IMR-90 (cell line): ENCODE data around the gene CCDC85B. TPM values are rescaled to one million over a fixed set of nuclear protein-coding genes. Genes with fewer than 3 reads are reported as not detected.

Experiments used
- ATAC-seq: fragments of 200-7000 bp; cut with Tn5 transposase; 2 replicates; pipeline ENCODE4 v1.9.1; 2020; ENCODE audit warnings: low read depth, mild to moderate bottlenecking, moderate library complexity
- BruUV-seq: library from RNA; stranded (reverse); fragments of 400-500 nt; replicated peaks from 2 replicates; lab custom pipeline; 2021; lab: Mats Ljungman, UMichigan
- CTCF ChIA-PET: fragments of 300-600 bp; formaldehyde crosslinking; extraction: SDS; loops from one replicate; lab custom pipeline; 2021; ENCODE audit warnings: antibody characterized with exemption; lab: Yijun Ruan, JAX
- POLR2A ChIA-PET: fragments of 300-600 bp; sonication (Branson Sonifier 250); formaldehyde crosslinking; loops from one replicate; lab custom pipeline; 2022; ENCODE audit warnings: antibody characterized with exemption; ENCODE audit not compliant: unreplicated experiment; lab: Charles Lee
- DNase-seq: peaks from one replicate; pipeline ENCODE4 v3.0.0; 2013
- H2AFZ ChIP-seq: replicated peaks from 2 replicates; pipeline ENCODE3; 2013; ENCODE audit warnings: low read length, mild to moderate bottlenecking; ENCODE audit not compliant: poor library complexity
- H2AK5ac ChIP-seq: 2 replicates; pipeline ENCODE4 v1.6.1; 2013; ENCODE audit warnings: low read depth, low read length, inconsistent platforms
- H2AK9ac ChIP-seq: replicated peaks from 2 replicates; pipeline ENCODE3; 2013; ENCODE audit warnings: mild to moderate bottlenecking, low read depth, low read length, moderate library complexity; ENCODE audit not compliant: poor library complexity
- H2BK120ac ChIP-seq: 2 replicates; pipeline ENCODE4 v1.6.1; 2013; ENCODE audit warnings: low read depth, low read length, inconsistent platforms
- H2BK15ac ChIP-seq: 3 replicates; pipeline ENCODE4 v1.6.1; 2013; ENCODE audit warnings: low read depth, low read length, inconsistent platforms
- H2BK20ac ChIP-seq: 2 replicates; pipeline ENCODE4 v1.6.1; 2013; ENCODE audit warnings: low read depth, mild to moderate bottlenecking, inconsistent platforms, low read length, moderate library complexity
- H2BK5ac ChIP-seq: 2 replicates; pipeline ENCODE4 v1.6.1; 2013; ENCODE audit warnings: mild to moderate bottlenecking, low read depth, low read length, inconsistent platforms; ENCODE audit not compliant: poor library complexity, severe bottlenecking
- H3K14ac ChIP-seq: replicated peaks from 2 replicates; pipeline ENCODE4 v1.6.1; 2013; ENCODE audit warnings: low read depth, low read length, inconsistent platforms
- H3K18ac ChIP-seq: 2 replicates; pipeline ENCODE4 v1.6.1; 2013; ENCODE audit warnings: low read depth, low read length, control low read depth
- H3K23ac ChIP-seq: 2 replicates; pipeline ENCODE4 v1.6.1; 2013; ENCODE audit warnings: low read depth, low read length, inconsistent platforms
- H3K27ac ChIP-seq: 2 replicates; pipeline ENCODE4 v1.5.1; 2013; ENCODE audit warnings: mild to moderate bottlenecking, control low read depth, low read length; ENCODE audit not compliant: insufficient read depth
- H3K27me3 ChIP-seq: 2 replicates; pipeline ENCODE4 v1.6.1; 2013; ENCODE audit warnings: low read length; ENCODE audit not compliant: control insufficient read depth, insufficient read depth
- H3K36me3 ChIP-seq: 2 replicates; pipeline ENCODE4 v1.6.1; 2013; ENCODE audit warnings: low read length, mixed read lengths; ENCODE audit not compliant: control insufficient read depth, insufficient read depth
- H3K4ac ChIP-seq: 2 replicates; pipeline ENCODE4 v1.6.1; 2013; ENCODE audit warnings: low read depth, low read length, inconsistent platforms
- H3K4me1 ChIP-seq: 2 replicates; pipeline ENCODE4 v1.6.1; 2013; ENCODE audit warnings: low read length, mixed read lengths; ENCODE audit not compliant: control insufficient read depth, insufficient read depth
- H3K4me2 ChIP-seq: 2 replicates; pipeline ENCODE4 v1.6.1; 2013; ENCODE audit warnings: low read depth, mild to moderate bottlenecking, control low read depth, low read length, moderate library complexity
- H3K4me3 ChIP-seq: 2 replicates; pipeline ENCODE4 v1.5.1; 2013; ENCODE audit warnings: low read depth, mild to moderate bottlenecking, control low read depth, low read length, moderate library complexity; ENCODE audit not compliant: insufficient read depth
- H3K56ac ChIP-seq: 2 replicates; pipeline ENCODE4 v1.6.1; 2013; ENCODE audit warnings: low read length, inconsistent platforms; ENCODE audit not compliant: insufficient read depth; ENCODE audit errors: extremely low read depth
- H3K79me1 ChIP-seq, 2 experiments: 2 replicates each; pipeline ENCODE4 v1.6.1; 2013; ENCODE audit warnings: low read length in 2 of 2, inconsistent platforms in 1 of 2, low read depth in 1 of 2
- H3K9ac ChIP-seq: 2 replicates; pipeline ENCODE4 v1.6.1; 2013; ENCODE audit warnings: low read depth, low read length, control low read depth
- H3K9me1 ChIP-seq: 2 replicates; pipeline ENCODE4 v1.6.1; 2013; ENCODE audit warnings: low read length, inconsistent platforms; ENCODE audit not compliant: insufficient read depth
- H3K9me3 ChIP-seq: 2 replicates; pipeline ENCODE4 v1.6.1; 2013; ENCODE audit warnings: low read length; ENCODE audit not compliant: control insufficient read depth, insufficient read depth
- H4K20me1 ChIP-seq: 2 replicates; pipeline ENCODE4 v1.6.1; 2013; ENCODE audit warnings: low read length, inconsistent platforms; ENCODE audit not compliant: insufficient read depth
- H4K5ac ChIP-seq: 2 replicates; pipeline ENCODE4 v1.6.1; 2013; ENCODE audit warnings: mild to moderate bottlenecking, low read depth, low read length, control low read depth
- H4K8ac ChIP-seq, 2 experiments: 2 replicates each; pipeline ENCODE4 v1.6.1; 2013; ENCODE audit warnings: low read depth in 2 of 2, low read length in 2 of 2, control low read depth in 1 of 2, inconsistent platforms in 1 of 2
- H4K91ac ChIP-seq: 2 replicates; pipeline ENCODE4 v1.6.1; 2013; ENCODE audit warnings: low read depth, low read length, inconsistent platforms; ENCODE audit not compliant: insufficient read depth
- BHLHE40 ChIP-seq: fragments of 150-350 bp; IDR thresholded peaks from 2 replicates; pipeline ENCODE4 v1.6.1; 2016; ENCODE audit warnings: mild to moderate bottlenecking, low read depth, low read length
- CHD1 ChIP-seq: IDR thresholded peaks from 2 replicates; pipeline ENCODE4 v1.6.1; 2012; ENCODE audit warnings: low read depth, low read length, improper control_type of control experiment
- ELK1 ChIP-seq: fragments of 150-350 bp; IDR thresholded peaks from 2 replicates; pipeline ENCODE4 v1.6.1; 2016; ENCODE audit warnings: low read depth, mild to moderate bottlenecking, low read length, moderate library complexity, borderline replicate concordance
- FOS ChIP-seq: fragments of 150-350 bp; IDR thresholded peaks from 2 replicates; pipeline ENCODE4 v1.6.1; 2016; ENCODE audit warnings: low read depth, low read length
- MAFK ChIP-seq: IDR thresholded peaks from 2 replicates; pipeline ENCODE4 v1.6.1; 2012; ENCODE audit warnings: low read depth, low read length, improper control_type of control experiment
- MAZ ChIP-seq: IDR thresholded peaks from 2 replicates; pipeline ENCODE4 v1.6.1; 2012; ENCODE audit warnings: low read depth, mild to moderate bottlenecking, low read length, improper control_type of control experiment, moderate library complexity, borderline replicate concordance
- MXI1 ChIP-seq: IDR thresholded peaks from 2 replicates; pipeline ENCODE4 v1.6.1; 2012; ENCODE audit warnings: low read depth, mild to moderate bottlenecking, low read length, moderate library complexity, borderline replicate concordance
- NFE2L2 ChIP-seq: fragments of 150-350 bp; IDR thresholded peaks from 2 replicates; pipeline ENCODE4 v1.6.1; 2016; ENCODE audit warnings: low read depth, mild to moderate bottlenecking, low read length
- POLR2A ChIP-seq: IDR thresholded peaks from 2 replicates; pipeline ENCODE4 v1.6.1; 2012; ENCODE audit warnings: mild to moderate bottlenecking, low read depth, low read length
- RAD21 ChIP-seq: IDR thresholded peaks from 2 replicates; pipeline ENCODE4 v1.6.1; 2012; ENCODE audit warnings: low read length, improper control_type of control experiment
- RCOR1 ChIP-seq: IDR thresholded peaks from 2 replicates; pipeline ENCODE4 v1.6.1; 2012; ENCODE audit warnings: mild to moderate bottlenecking, low read length, improper control_type of control experiment; ENCODE audit not compliant: insufficient replicate concordance
- RFX5 ChIP-seq: IDR thresholded peaks from 2 replicates; pipeline ENCODE4 v1.8.0; 2012; ENCODE audit warnings: low read depth, mild to moderate bottlenecking, low read length, moderate library complexity
- SMC3 ChIP-seq: fragments of 150-350 bp; IDR thresholded peaks from 2 replicates; pipeline ENCODE4 v1.6.1; 2016; ENCODE audit warnings: low read depth, mild to moderate bottlenecking, antibody characterized with exemption, low read length, moderate library complexity
- USF2 ChIP-seq: fragments of 150-350 bp; IDR thresholded peaks from 2 replicates; pipeline ENCODE4 v1.6.1; 2017; ENCODE audit warnings: mild to moderate bottlenecking, antibody characterized with exemption, low read length, low read depth
- WGBS, 2 experiments: methylation state at CpG; one replicate each; pipeline versions ENCODE4 v1.1.5 to v1.1.7; 2013; ENCODE audit warnings: missing lambda C conversion rate in 2 of 2; ENCODE audit not compliant: insufficient read length in 1 of 2; ENCODE audit errors: extremely low coverage in 2 of 2; 5-methylcytosine and 5-hydroxymethylcytosine counted together
- dilution Hi-C: fragments of 300-500 bp; cut with HindIII; formaldehyde crosslinking; loops from one replicate; pipeline ENCODE4 v1.14.3; 2018; ENCODE audit warnings: low sequenced_read_pairs; ENCODE audit not compliant: unreplicated experiment
- in situ Hi-C: fragments of 300-500 bp; cut with MboI; formaldehyde crosslinking; loops from 3 replicates; pipeline ENCODE4 v1.14.3; 2019; ENCODE audit warnings: low sequenced_read_pairs, inconsistent platforms, mixed read lengths
- intact Hi-C: fragments of 100-400 bp; cut with micrococcal nuclease; formaldehyde crosslinking; loops from 2 replicates; pipeline ENCODE4 v1.10.0; 2022
- polyA plus RNA-seq, 3 experiments: library from polyadenylated mRNA; depleted of rRNA; stranded (reverse); fragments of >200 nt; gene quantifications; 2 replicates each; pipeline ENCODE4 v1.2.3, GENCODE V29; 2012; ENCODE audit warnings: low replicate concordance in 1 of 3
- total RNA-seq: library from RNA; depleted of rRNA; stranded (reverse); fragments of >200 nt; gene quantifications from 2 replicates; pipeline ENCODE4 v1.2.3, GENCODE V29; 2012

CCDC85B gene
- total and polyA plus RNA-seq, 2 of the 4 experiments (the other 2 are of a cell fraction), result 17.6 to 35.4 TPM

GRCh38 chr11:65922565-65922964 is 32.1 kb downstream of the CCDC85B start:
- no peak overlapping the region for H2BK20ac ChIP-seq
- no peaks in the 10 kb centered on the region for H3K9me3 ChIP-seq
- no peak overlapping the region for H4K5ac ChIP-seq
- no peak overlapping the region for H2BK5ac ChIP-seq
- no peak overlapping the region for H3K14ac ChIP-seq
- intact Hi-C loops (no loop called here), in situ Hi-C loops (no loop called here), dilution Hi-C loops (no loop called here)
- no peak overlapping the region for H3K4ac ChIP-seq
- no peak overlapping the region for H3K4me3 ChIP-seq
- no peaks in the 10 kb centered on the region for H3K27me3 ChIP-seq
- no peak overlapping the region; the same call in 1 of the 2 replicates for H3K23ac ChIP-seq
- no peak overlapping the region for H3K27ac ChIP-seq
- no peak overlapping the region for H2AK5ac ChIP-seq
- TF ChIP-seq FOS, result no peak
- TF ChIP-seq ELK1, result no peak
- no peak for TF ChIP-seq RAD21
- TF ChIP-seq POLR2A, result no peak
- no peak for TF ChIP-seq RFX5
- no peak for TF ChIP-seq NFE2L2
- no peak for TF ChIP-seq RCOR1
- no peak for TF ChIP-seq BHLHE40
- TF ChIP-seq MXI1, result no peak
- TF ChIP-seq USF2, result no peak
- no peak for TF ChIP-seq MAZ
- TF ChIP-seq CHD1, result no peak
- no peak for TF ChIP-seq MAFK
- no peak for TF ChIP-seq SMC3
- WGBS, 2 experiments, result no CpG with 5 or more reads among the region's 3 CpGs
- DNase-seq (no peak), ATAC-seq (no peak)
- no peak overlapping the region for H3K18ac ChIP-seq
- ChIA-PET CTCF (no interaction called here), POLR2A (no interaction called here)
- H2BK120ac ChIP-seq, result no peak overlapping the region
- H4K20me1 ChIP-seq, result peaks cover 11% of the 10 kb centered on the region
- peaks cover 13% of the 10 kb centered on the region for H3K4me1 ChIP-seq
- H3K56ac ChIP-seq, result no peak overlapping the region
- peaks cover 12 to 42% of the 10 kb centered on the region in 2 experiments for H3K79me1 ChIP-seq
- H2BK15ac ChIP-seq, result no peak overlapping the region
- peaks cover 6% of the 10 kb centered on the region; the same call in 1 of the 2 replicates for H3K9me1 ChIP-seq
- no TSS peak for BruUV-seq
- H3K4me2 ChIP-seq, result no peak overlapping the region
- H3K9ac ChIP-seq, result no peak overlapping the region
- no peak overlapping the region for H2AK9ac ChIP-seq
- peaks cover 33% of the 10 kb centered on the region for H3K36me3 ChIP-seq
- H2AFZ ChIP-seq, result no peak overlapping the region
- H4K8ac ChIP-seq, result no peak overlapping the region
- H4K91ac ChIP-seq, result no peak overlapping the region
